IMR-90 (cell line): ENCODE measurements around the gene SRPK3. TPM values are rescaled to one million over a fixed set of nuclear protein-coding genes. Genes with fewer than 3 reads are reported as not detected.

Experiments
- ATAC-seq: fragments of 200-7000 bp; cut with Tn5 transposase; 2 replicates; pipeline ENCODE4 v1.9.1; 2020; ENCODE audit warnings: low read depth, mild to moderate bottlenecking, moderate library complexity
- BruUV-seq: library from RNA; stranded (reverse); fragments of 400-500 nt; replicated peaks from 2 replicates; lab custom pipeline; 2021; lab: Mats Ljungman, UMichigan
- CTCF ChIA-PET: fragments of 300-600 bp; formaldehyde crosslinking; extraction: SDS; loops from one replicate; lab custom pipeline; 2021; ENCODE audit warnings: antibody characterized with exemption; lab: Yijun Ruan, JAX
- POLR2A ChIA-PET: fragments of 300-600 bp; sonication (Branson Sonifier 250); formaldehyde crosslinking; loops from one replicate; lab custom pipeline; 2022; ENCODE audit warnings: antibody characterized with exemption; ENCODE audit not compliant: unreplicated experiment; lab: Charles Lee
- DNase-seq: peaks from one replicate; pipeline ENCODE4 v3.0.0; 2013
- H2AFZ ChIP-seq: replicated peaks from 2 replicates; pipeline ENCODE3; 2013; ENCODE audit warnings: low read length, mild to moderate bottlenecking; ENCODE audit not compliant: poor library complexity
- H2AK5ac ChIP-seq: 2 replicates; pipeline ENCODE4 v1.6.1; 2013; ENCODE audit warnings: low read depth, low read length, inconsistent platforms
- H2AK9ac ChIP-seq: replicated peaks from 2 replicates; pipeline ENCODE3; 2013; ENCODE audit warnings: mild to moderate bottlenecking, low read depth, low read length, moderate library complexity; ENCODE audit not compliant: poor library complexity
- H2BK120ac ChIP-seq: 2 replicates; pipeline ENCODE4 v1.6.1; 2013; ENCODE audit warnings: low read depth, low read length, inconsistent platforms
- H2BK15ac ChIP-seq: 3 replicates; pipeline ENCODE4 v1.6.1; 2013; ENCODE audit warnings: low read depth, low read length, inconsistent platforms
- H2BK20ac ChIP-seq: 2 replicates; pipeline ENCODE4 v1.6.1; 2013; ENCODE audit warnings: low read depth, mild to moderate bottlenecking, inconsistent platforms, low read length, moderate library complexity
- H2BK5ac ChIP-seq: 2 replicates; pipeline ENCODE4 v1.6.1; 2013; ENCODE audit warnings: mild to moderate bottlenecking, low read depth, low read length, inconsistent platforms; ENCODE audit not compliant: poor library complexity, severe bottlenecking
- H3K14ac ChIP-seq: replicated peaks from 2 replicates; pipeline ENCODE4 v1.6.1; 2013; ENCODE audit warnings: low read depth, low read length, inconsistent platforms
- H3K18ac ChIP-seq: 2 replicates; pipeline ENCODE4 v1.6.1; 2013; ENCODE audit warnings: low read depth, low read length, control low read depth
- H3K23ac ChIP-seq: 2 replicates; pipeline ENCODE4 v1.6.1; 2013; ENCODE audit warnings: low read depth, low read length, inconsistent platforms
- H3K27ac ChIP-seq: 2 replicates; pipeline ENCODE4 v1.5.1; 2013; ENCODE audit warnings: mild to moderate bottlenecking, control low read depth, low read length; ENCODE audit not compliant: insufficient read depth
- H3K27me3 ChIP-seq: 2 replicates; pipeline ENCODE4 v1.6.1; 2013; ENCODE audit warnings: low read length; ENCODE audit not compliant: control insufficient read depth, insufficient read depth
- H3K36me3 ChIP-seq: 2 replicates; pipeline ENCODE4 v1.6.1; 2013; ENCODE audit warnings: low read length, mixed read lengths; ENCODE audit not compliant: control insufficient read depth, insufficient read depth
- H3K4ac ChIP-seq: 2 replicates; pipeline ENCODE4 v1.6.1; 2013; ENCODE audit warnings: low read depth, low read length, inconsistent platforms
- H3K4me1 ChIP-seq: 2 replicates; pipeline ENCODE4 v1.6.1; 2013; ENCODE audit warnings: low read length, mixed read lengths; ENCODE audit not compliant: control insufficient read depth, insufficient read depth
- H3K4me2 ChIP-seq: 2 replicates; pipeline ENCODE4 v1.6.1; 2013; ENCODE audit warnings: low read depth, mild to moderate bottlenecking, control low read depth, low read length, moderate library complexity
- H3K4me3 ChIP-seq: 2 replicates; pipeline ENCODE4 v1.5.1; 2013; ENCODE audit warnings: low read depth, mild to moderate bottlenecking, control low read depth, low read length, moderate library complexity; ENCODE audit not compliant: insufficient read depth
- H3K56ac ChIP-seq: 2 replicates; pipeline ENCODE4 v1.6.1; 2013; ENCODE audit warnings: low read length, inconsistent platforms; ENCODE audit not compliant: insufficient read depth; ENCODE audit errors: extremely low read depth
- H3K79me1 ChIP-seq, 2 experiments: 2 replicates each; pipeline ENCODE4 v1.6.1; 2013; ENCODE audit warnings: low read length in 2 of 2, inconsistent platforms in 1 of 2, low read depth in 1 of 2
- H3K9ac ChIP-seq: 2 replicates; pipeline ENCODE4 v1.6.1; 2013; ENCODE audit warnings: low read depth, low read length, control low read depth
- H3K9me1 ChIP-seq: 2 replicates; pipeline ENCODE4 v1.6.1; 2013; ENCODE audit warnings: low read length, inconsistent platforms; ENCODE audit not compliant: insufficient read depth
- H3K9me3 ChIP-seq: 2 replicates; pipeline ENCODE4 v1.6.1; 2013; ENCODE audit warnings: low read length; ENCODE audit not compliant: control insufficient read depth, insufficient read depth
- H4K20me1 ChIP-seq: 2 replicates; pipeline ENCODE4 v1.6.1; 2013; ENCODE audit warnings: low read length, inconsistent platforms; ENCODE audit not compliant: insufficient read depth
- H4K5ac ChIP-seq: 2 replicates; pipeline ENCODE4 v1.6.1; 2013; ENCODE audit warnings: mild to moderate bottlenecking, low read depth, low read length, control low read depth
- H4K8ac ChIP-seq, 2 experiments: 2 replicates each; pipeline ENCODE4 v1.6.1; 2013; ENCODE audit warnings: low read depth in 2 of 2, low read length in 2 of 2, control low read depth in 1 of 2, inconsistent platforms in 1 of 2
- H4K91ac ChIP-seq: 2 replicates; pipeline ENCODE4 v1.6.1; 2013; ENCODE audit warnings: low read depth, low read length, inconsistent platforms; ENCODE audit not compliant: insufficient read depth
- BHLHE40 ChIP-seq: fragments of 150-350 bp; IDR thresholded peaks from 2 replicates; pipeline ENCODE4 v1.6.1; 2016; ENCODE audit warnings: mild to moderate bottlenecking, low read depth, low read length
- CEBPB ChIP-seq: IDR thresholded peaks from 2 replicates; pipeline ENCODE4 v1.6.1; 2012; ENCODE audit warnings: low read depth, low read length, improper control_type of control experiment
- CHD1 ChIP-seq: IDR thresholded peaks from 2 replicates; pipeline ENCODE4 v1.6.1; 2012; ENCODE audit warnings: low read depth, low read length, improper control_type of control experiment
- FOS ChIP-seq: fragments of 150-350 bp; IDR thresholded peaks from 2 replicates; pipeline ENCODE4 v1.6.1; 2016; ENCODE audit warnings: low read depth, low read length
- MAFK ChIP-seq: IDR thresholded peaks from 2 replicates; pipeline ENCODE4 v1.6.1; 2012; ENCODE audit warnings: low read depth, low read length, improper control_type of control experiment
- MAZ ChIP-seq: IDR thresholded peaks from 2 replicates; pipeline ENCODE4 v1.6.1; 2012; ENCODE audit warnings: low read depth, mild to moderate bottlenecking, low read length, improper control_type of control experiment, moderate library complexity, borderline replicate concordance
- MXI1 ChIP-seq: IDR thresholded peaks from 2 replicates; pipeline ENCODE4 v1.6.1; 2012; ENCODE audit warnings: low read depth, mild to moderate bottlenecking, low read length, moderate library complexity, borderline replicate concordance
- NFE2L2 ChIP-seq: fragments of 150-350 bp; IDR thresholded peaks from 2 replicates; pipeline ENCODE4 v1.6.1; 2016; ENCODE audit warnings: low read depth, mild to moderate bottlenecking, low read length
- POLR2A ChIP-seq: IDR thresholded peaks from 2 replicates; pipeline ENCODE4 v1.6.1; 2012; ENCODE audit warnings: mild to moderate bottlenecking, low read depth, low read length
- RAD21 ChIP-seq: IDR thresholded peaks from 2 replicates; pipeline ENCODE4 v1.6.1; 2012; ENCODE audit warnings: low read length, improper control_type of control experiment
- RCOR1 ChIP-seq: IDR thresholded peaks from 2 replicates; pipeline ENCODE4 v1.6.1; 2012; ENCODE audit warnings: mild to moderate bottlenecking, low read length, improper control_type of control experiment; ENCODE audit not compliant: insufficient replicate concordance
- RFX5 ChIP-seq: IDR thresholded peaks from 2 replicates; pipeline ENCODE4 v1.8.0; 2012; ENCODE audit warnings: low read depth, mild to moderate bottlenecking, low read length, moderate library complexity
- SMC3 ChIP-seq: fragments of 150-350 bp; IDR thresholded peaks from 2 replicates; pipeline ENCODE4 v1.6.1; 2016; ENCODE audit warnings: low read depth, mild to moderate bottlenecking, antibody characterized with exemption, low read length, moderate library complexity
- USF2 ChIP-seq: fragments of 150-350 bp; IDR thresholded peaks from 2 replicates; pipeline ENCODE4 v1.6.1; 2017; ENCODE audit warnings: mild to moderate bottlenecking, antibody characterized with exemption, low read length, low read depth
- WGBS, 2 experiments: methylation state at CpG; one replicate each; pipeline versions ENCODE4 v1.1.5 to v1.1.7; 2013; ENCODE audit warnings: missing lambda C conversion rate in 2 of 2; ENCODE audit not compliant: insufficient read length in 1 of 2; ENCODE audit errors: extremely low coverage in 2 of 2; 5-methylcytosine and 5-hydroxymethylcytosine counted together
- dilution Hi-C: fragments of 300-500 bp; cut with HindIII; formaldehyde crosslinking; loops from one replicate; pipeline ENCODE4 v1.14.3; 2018; ENCODE audit warnings: low sequenced_read_pairs; ENCODE audit not compliant: unreplicated experiment
- in situ Hi-C: fragments of 300-500 bp; cut with MboI; formaldehyde crosslinking; loops from 3 replicates; pipeline ENCODE4 v1.14.3; 2019; ENCODE audit warnings: low sequenced_read_pairs, inconsistent platforms, mixed read lengths
- intact Hi-C: fragments of 100-400 bp; cut with micrococcal nuclease; formaldehyde crosslinking; loops from 2 replicates; pipeline ENCODE4 v1.10.0; 2022
- polyA plus RNA-seq, 3 experiments: library from polyadenylated mRNA; depleted of rRNA; stranded (reverse); fragments of >200 nt; gene quantifications; 2 replicates each; pipeline ENCODE4 v1.2.3, GENCODE V29; 2012; ENCODE audit warnings: low replicate concordance in 1 of 3
- total RNA-seq: library from RNA; depleted of rRNA; stranded (reverse); fragments of >200 nt; gene quantifications from 2 replicates; pipeline ENCODE4 v1.2.3, GENCODE V29; 2012
- TF ChIP-seq, protein P1 (sequence below): fragments of 150-350 bp; IDR thresholded peaks from 2 replicates; pipeline ENCODE4 v1.6.1; 2016; ENCODE audit warnings: low read depth, mild to moderate bottlenecking, low read length, moderate library complexity, borderline replicate concordance
- TF ChIP-seq, protein P2 (sequence below): conservative IDR thresholded peaks from 2 replicates; pipeline ENCODE4 v1.5.1; 2012; ENCODE audit warnings: mild to moderate bottlenecking, low read depth, low read length, improper control_type of control experiment

Gene SRPK3
- total and polyA plus RNA-seq, 2 of the 4 experiments (the other 2 are of a cell fraction), result 0.36 to 0.70 TPM

DNA sequence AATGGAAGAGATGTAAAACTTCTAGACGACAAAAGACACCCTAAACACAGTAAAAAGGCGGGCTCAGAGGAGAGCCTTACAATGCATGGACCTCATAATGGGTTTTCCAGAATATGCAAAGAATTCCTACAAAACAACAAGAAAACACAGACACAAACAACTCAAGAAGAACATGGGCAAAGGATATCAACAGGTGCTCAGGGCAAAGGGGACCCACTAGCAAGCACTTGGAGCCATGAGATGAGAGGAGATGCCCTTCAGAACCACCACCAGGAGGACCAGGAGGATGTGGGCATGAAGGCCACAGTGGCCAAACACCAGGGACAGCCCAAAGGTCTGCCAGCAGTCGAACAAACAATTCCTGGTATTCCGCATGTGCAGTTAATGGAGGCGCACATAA, 32.3 kb downstream of the SRPK3 start:
- dilution Hi-C loops, result no loop called here

More for the DNA sequence above, 32.3 kb downstream of the SRPK3 start:
- no peak overlapping the region for H3K4me3 ChIP-seq
- CTCF ChIA-PET, result no interaction called here
- H3K56ac ChIP-seq, result no peak overlapping the region
- no peak overlapping the region for H2BK120ac ChIP-seq
- TF ChIP-seq RCOR1 (no peak), NFE2L2 (no peak), RFX5 (no peak), BHLHE40 (no peak), MAZ (no peak), FOS (no peak), SMC3 (no peak), MAFK (no peak), MXI1 (no peak), POLR2A (no peak), CEBPB (no peak), USF2 (no peak), RAD21 (no peak), CHD1 (no peak)
- TF ChIP-seq, protein P1, sequence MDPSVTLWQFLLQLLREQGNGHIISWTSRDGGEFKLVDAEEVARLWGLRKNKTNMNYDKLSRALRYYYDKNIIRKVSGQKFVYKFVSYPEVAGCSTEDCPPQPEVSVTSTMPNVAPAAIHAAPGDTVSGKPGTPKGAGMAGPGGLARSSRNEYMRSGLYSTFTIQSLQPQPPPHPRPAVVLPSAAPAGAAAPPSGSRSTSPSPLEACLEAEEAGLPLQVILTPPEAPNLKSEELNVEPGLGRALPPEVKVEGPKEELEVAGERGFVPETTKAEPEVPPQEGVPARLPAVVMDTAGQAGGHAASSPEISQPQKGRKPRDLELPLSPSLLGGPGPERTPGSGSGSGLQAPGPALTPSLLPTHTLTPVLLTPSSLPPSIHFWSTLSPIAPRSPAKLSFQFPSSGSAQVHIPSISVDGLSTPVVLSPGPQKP, result no peak
- TF ChIP-seq, protein P2, sequence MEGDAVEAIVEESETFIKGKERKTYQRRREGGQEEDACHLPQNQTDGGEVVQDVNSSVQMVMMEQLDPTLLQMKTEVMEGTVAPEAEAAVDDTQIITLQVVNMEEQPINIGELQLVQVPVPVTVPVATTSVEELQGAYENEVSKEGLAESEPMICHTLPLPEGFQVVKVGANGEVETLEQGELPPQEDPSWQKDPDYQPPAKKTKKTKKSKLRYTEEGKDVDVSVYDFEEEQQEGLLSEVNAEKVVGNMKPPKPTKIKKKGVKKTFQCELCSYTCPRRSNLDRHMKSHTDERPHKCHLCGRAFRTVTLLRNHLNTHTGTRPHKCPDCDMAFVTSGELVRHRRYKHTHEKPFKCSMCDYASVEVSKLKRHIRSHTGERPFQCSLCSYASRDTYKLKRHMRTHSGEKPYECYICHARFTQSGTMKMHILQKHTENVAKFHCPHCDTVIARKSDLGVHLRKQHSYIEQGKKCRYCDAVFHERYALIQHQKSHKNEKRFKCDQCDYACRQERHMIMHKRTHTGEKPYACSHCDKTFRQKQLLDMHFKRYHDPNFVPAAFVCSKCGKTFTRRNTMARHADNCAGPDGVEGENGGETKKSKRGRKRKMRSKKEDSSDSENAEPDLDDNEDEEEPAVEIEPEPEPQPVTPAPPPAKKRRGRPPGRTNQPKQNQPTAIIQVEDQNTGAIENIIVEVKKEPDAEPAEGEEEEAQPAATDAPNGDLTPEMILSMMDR, result no peak
- in situ Hi-C loops (no loop called here), intact Hi-C loops (no loop called here)
- H4K91ac ChIP-seq, result no peak overlapping the region
- 66% methylated on average over 2 of the region's 5 CpGs; no CpG with 5 or more reads in 1 of the 2 experiments for WGBS, 2 experiments
- H3K9me1 ChIP-seq, result no peaks in the 10 kb centered on the region
- no peak overlapping the region for H3K14ac ChIP-seq
- H3K4ac ChIP-seq, result no peak overlapping the region
- no peak overlapping the region for H2BK20ac ChIP-seq
- H3K79me1 ChIP-seq, result no peaks in the 10 kb centered on the region
- no peak overlapping the region for H3K23ac ChIP-seq
- H3K9me3 ChIP-seq, result peaks cover 9% of the 10 kb centered on the region
- no peak overlapping the region for H4K5ac ChIP-seq
- no peak overlapping the region for H2AFZ ChIP-seq
- no peak for ATAC-seq
- BruUV-seq, result no TSS peak
- POLR2A ChIA-PET, result no interaction called here
- H3K4me2 ChIP-seq, result no peak overlapping the region
- no peak overlapping the region for H2AK5ac ChIP-seq
- no peak overlapping the region for H4K8ac ChIP-seq
- H3K27ac ChIP-seq, result no peak overlapping the region
- H4K20me1 ChIP-seq, result no peaks in the 10 kb centered on the region
- H3K18ac ChIP-seq, result no peak overlapping the region
- no peak overlapping the region for H2BK15ac ChIP-seq
- H2BK5ac ChIP-seq, result no peak overlapping the region
- H3K36me3 ChIP-seq, result no peaks in the 10 kb centered on the region
- no peaks in the 10 kb centered on the region for H3K4me1 ChIP-seq
- H3K9ac ChIP-seq, result no peak overlapping the region
- DNase-seq, result no peak
- H2AK9ac ChIP-seq, result no peak overlapping the region
- peaks cover 20% of the 10 kb centered on the region for H3K27me3 ChIP-seq
